B cell (primary cell): Measurements from ENCODE around the gene RAB3A. TPM values are rescaled to one million over a fixed set of nuclear protein-coding genes. Genes with fewer than 3 reads are reported as not detected.

ENCODE experiments used
- ATAC-seq: fragments of 200-7000 bp; cut with Tn5 transposase; one replicate; pipeline ENCODE4 v1.10.0; 2021; ENCODE audit warnings: low read depth, mild to moderate bottlenecking, moderate number of reproducible peaks, moderate library complexity
- CTCF ChIA-PET: fragments of 350-600 bp; sonication (Branson Sonifier 250); formaldehyde crosslinking; loops from one replicate; lab custom pipeline; 2021; ENCODE audit warnings: antibody characterized with exemption, inconsistent platforms; lab: Charles Lee
- POLR2A ChIA-PET: fragments of 350-600 bp; sonication (Branson Sonifier 250); formaldehyde crosslinking; loops from one replicate; lab custom pipeline; 2021; ENCODE audit warnings: antibody characterized with exemption; lab: Charles Lee
- DNase-seq: peaks from one replicate; pipeline ENCODE4 v3.0.0; 2013
- H2AFZ ChIP-seq: 2 replicates; pipeline ENCODE4 v1.6.1; 2012; ENCODE audit warnings: mild to moderate bottlenecking, low read depth, low read length; ENCODE audit not compliant: insufficient read depth, poor library complexity, severe bottlenecking
- H3K27ac ChIP-seq, 2 donors: 1 replicate in 1 of 2; 2 replicates in 1 of 2; pipeline ENCODE4 v1.5.1; 2012 to 2013; ENCODE audit warnings: low read length in 2 of 2, mild to moderate bottlenecking in 2 of 2, moderate library complexity in 1 of 2
- H3K27me3 ChIP-seq, 4 experiments: fragments of 200-600 bp in 1 of 4; sonication (generic) in 1 of 4; replicated peaks in 1 of 4; 1 replicate in 2 of 4; 2 replicates in 2 of 4; pipeline versions ENCODE4 v1.6.1 to v1.7.0; 2013 to 2016; ENCODE audit warnings: low read length in 3 of 4, mild to moderate bottlenecking in 2 of 4, mixed read lengths in 1 of 4, moderate library complexity in 1 of 4; ENCODE audit not compliant: insufficient read depth in 4 of 4, control insufficient read depth in 3 of 4; ENCODE audit errors: control extremely low read depth in 1 of 4
- H3K36me3 ChIP-seq, 2 experiments: replicated peaks in 1 of 2; 1 replicate in 1 of 2; 2 replicates in 1 of 2; pipeline versions ENCODE4 v1.6.1 to v1.7.1; 2013; ENCODE audit warnings: low read length in 1 of 2; ENCODE audit not compliant: insufficient read depth in 2 of 2, control insufficient read depth in 1 of 2; ENCODE audit errors: control extremely low read depth in 1 of 2, extremely low read depth in 1 of 2
- H3K4me1 ChIP-seq, 2 donors: fragments of 200-600 bp in 1 of 2; sonication (generic) in 1 of 2; 1 replicate in 1 of 2; 2 replicates in 1 of 2; pipeline versions ENCODE4 v1.5.1 to v1.6.1; 2013 to 2017; ENCODE audit warnings: low read length in 2 of 2; ENCODE audit not compliant: control insufficient read depth in 2 of 2, insufficient read depth in 2 of 2
- H3K4me2 ChIP-seq: replicated peaks from 2 replicates; pipeline ENCODE3; 2012; ENCODE audit warnings: mild to moderate bottlenecking, low read depth, low read length; ENCODE audit not compliant: poor library complexity, severe bottlenecking
- H3K4me3 ChIP-seq, 5 experiments: fragments of 200-600 bp in 1 of 5; sonication (generic) in 1 of 5; 1 replicate in 3 of 5; 2 replicates in 2 of 5; pipeline versions ENCODE4 v1.5.1 to v1.7.0; 2011 to 2016; ENCODE audit warnings: low read length in 4 of 5, mild to moderate bottlenecking in 4 of 5, low read depth in 2 of 5, control low read depth in 1 of 5, moderate library complexity in 1 of 5; ENCODE audit not compliant: insufficient read depth in 1 of 5; ENCODE audit errors: control extremely low read depth in 1 of 5, extremely low read depth in 1 of 5
- H3K79me2 ChIP-seq: fragments of 200-600 bp; sonication (generic); one replicate; pipeline ENCODE4 v1.6.0; 2016; ENCODE audit warnings: low read length; ENCODE audit not compliant: control insufficient read depth, insufficient read depth
- H3K9ac ChIP-seq: fragments of 200-600 bp; sonication (generic); 2 replicates; pipeline ENCODE4 v1.6.1; 2017; ENCODE audit warnings: mild to moderate bottlenecking, low read length, moderate library complexity
- H3K9me3 ChIP-seq, 3 donors: one replicate each; pipeline versions ENCODE4 v1.6.1 to v1.7.1; 2013; ENCODE audit warnings: low read length in 2 of 3; ENCODE audit not compliant: control insufficient read depth in 2 of 3, insufficient read depth in 1 of 3; ENCODE audit errors: control extremely low read depth in 1 of 3
- H4K20me1 ChIP-seq: 2 replicates; pipeline ENCODE4 v1.6.0; 2012; ENCODE audit warnings: mild to moderate bottlenecking, low read length; ENCODE audit not compliant: insufficient read depth, control insufficient read depth, poor library complexity, severe bottlenecking
- H3K27ac Mint-ChIP-seq: one replicate; pipeline ENCODE4 v1.8.0; 2021; ENCODE audit warnings: mixed read lengths
- H3K27me3 Mint-ChIP-seq: one replicate; pipeline ENCODE4 v1.8.0; 2021; ENCODE audit warnings: mixed read lengths
- H3K4me1 Mint-ChIP-seq: one replicate; pipeline ENCODE4 v1.8.0; 2021; ENCODE audit warnings: mixed read lengths
- H3K4me3 Mint-ChIP-seq: one replicate; pipeline ENCODE4 v1.8.0; 2021; ENCODE audit warnings: mixed read lengths
- H3K9me3 Mint-ChIP-seq: one replicate; pipeline ENCODE4 v1.8.0; 2022; ENCODE audit warnings: mixed read lengths; ENCODE audit not compliant: insufficient read depth
- CTCF ChIP-seq: fragments of 200-600 bp; IDR thresholded peaks from one replicate; pipeline ENCODE4 v1.8.0; 2022; ENCODE audit warnings: antibody characterized with exemption, mild to moderate bottlenecking
- EZH2 ChIP-seq: IDR thresholded peaks from 2 replicates; pipeline ENCODE4 v1.6.1; 2012; ENCODE audit warnings: borderline replicate concordance, low read depth, mild to moderate bottlenecking, moderate library complexity, low read length; ENCODE audit not compliant: insufficient read depth, poor library complexity, severe bottlenecking
- WGBS: methylation state at CpG from one replicate; pipeline ENCODE4 v1.1.5; 2013; ENCODE audit warnings: missing lambda C conversion rate; ENCODE audit not compliant: insufficient coverage; 5-methylcytosine and 5-hydroxymethylcytosine counted together
- intact Hi-C: fragments of 100-400 bp; cut with micrococcal nuclease; formaldehyde crosslinking; loops from one replicate; pipeline ENCODE4 v1.10.0; 2022
- polyA plus RNA-seq: library from polyadenylated mRNA; depleted of rRNA; stranded (reverse); fragments of >200 nt; gene quantifications from 2 replicates; pipeline ENCODE4 v1.2.3, GENCODE V29; 2012
- total RNA-seq, 2 donors: library from RNA; stranded (reverse); fragments of 120-200 nt in 1 of 2; gene quantifications; 1 replicate in 1 of 2; 2 replicates in 1 of 2; pipeline versions ENCODE4 v1.2.3 to v1.2.4, GENCODE V29; 2013 to 2022

Gene RAB3A
- total and polyA plus RNA-seq, 2 donors (not counting 1 experiment from before 2014, with no cell fraction given): 7.7 to 10.4 TPM

- H3K4me1 Mint-ChIP-seq: peaks cover 20% of the 10 kb centered on the region
- DNase-seq (no peak), ATAC-seq (no peak)
- peak overlapping the region; percentile 95 for H3K27ac Mint-ChIP-seq
- intact Hi-C loops: no loop called here
- H3K4me1 ChIP-seq: peaks cover 14 to 25% of the 10 kb centered on the region in 2 donors
- H3K9me3 ChIP-seq: no peaks in the 10 kb centered on the region
- no peaks in the 10 kb centered on the region for H3K27me3 Mint-ChIP-seq
- TF ChIP-seq EZH2 (no peak), CTCF (no peak)
- H4K20me1 ChIP-seq: peaks cover 22% of the 10 kb centered on the region
- peak overlapping the region; percentile 89 for H3K4me3 Mint-ChIP-seq
- H3K9me3 Mint-ChIP-seq: no peaks in the 10 kb centered on the region
- H3K79me2 ChIP-seq: peaks cover 10% of the 10 kb centered on the region
- POLR2A ChIA-PET: interaction anchor here (0.6 to 2.5 kb wide), 7 partner anchors 13 to 1053 kb away, joined by 3 to 17 read pairs (median 6); partner anchors contain the start of genes JAK3, MAST3 and MPV17L2
- H2AFZ ChIP-seq: no peak overlapping the region
- WGBS: 97% methylated on average over 11 of the region's 18 CpGs
- H3K4me2 ChIP-seq: peak overlapping the region; percentile 99
- peaks cover 0 to 29% of the 10 kb centered on the region in 2 experiments for H3K36me3 ChIP-seq
- no peak overlapping the region for H3K4me3 ChIP-seq
- H3K27ac ChIP-seq: no peak overlapping the region
- H3K9ac ChIP-seq: no peak overlapping the region
- H3K27me3 ChIP-seq: no peaks in the 10 kb centered on the region
- CTCF ChIA-PET: interaction anchor here (1.0 to 2.4 kb wide), 14 partner anchors 10 to 218 kb away, joined by 3 to 16 read pairs (median 6); partner anchors contain the start of genes ARRDC2, CCDC124 and IFI30
Observed at GRCh38 chr19:18150776-18151624, 52.8 kb downstream of the RAB3A start.

- no peaks in the 10 kb centered on the region for H3K9me3 ChIP-seq
- no peak overlapping the region for H3K4me2 ChIP-seq
- H3K4me3 ChIP-seq: no peak overlapping the region
- DNase-seq: no peak
- no peaks in the 10 kb centered on the region for H3K27me3 ChIP-seq
- H3K27ac Mint-ChIP-seq: no peak overlapping the region
- H3K9me3 Mint-ChIP-seq: no peaks in the 10 kb centered on the region
- H3K4me1 ChIP-seq: peaks cover 14 to 25% of the 10 kb centered on the region in 2 donors
- WGBS: 97% methylated on average over 14 of the region's 16 CpGs
- ChIA-PET CTCF (no interaction called here), POLR2A (interaction anchor here (1.1 kb wide), 1 partner anchor 51 kb away, joined by 4 read pairs; no protein-coding TSS in a partner anchor)
- TF ChIP-seq CTCF: no peak
- TF ChIP-seq EZH2: no peak
- peaks cover 9% of the 10 kb centered on the region for H3K79me2 ChIP-seq
- peaks cover 18% of the 10 kb centered on the region for H3K4me1 Mint-ChIP-seq
- intact Hi-C loops: no loop called here
- H3K4me3 Mint-ChIP-seq: no peak overlapping the region
- H3K9ac ChIP-seq: no peak overlapping the region
- no peak overlapping the region for H2AFZ ChIP-seq
- ATAC-seq: no peak
- H3K27ac ChIP-seq: no peak overlapping the region
- no peaks in the 10 kb centered on the region for H3K27me3 Mint-ChIP-seq
- peaks cover 28% of the 10 kb centered on the region for H4K20me1 ChIP-seq
- H3K36me3 ChIP-seq: peaks cover 3 to 41% of the 10 kb centered on the region in 2 experiments
Observed at GRCh38 chr19:18149596-18149975, 54.3 kb downstream of the RAB3A start.
